K562 (cell line): ENCODE data around the gene CNOT4. TPM values are rescaled to one million over a fixed set of nuclear protein-coding genes. Genes with fewer than 3 reads are reported as not detected.
A peak's percentile ranks its signal among the peaks of the same experiment; 100 is the strongest.

ENCODE experiments used
- ATF7 ChIP-seq: fragments of 450-650 bp; IDR thresholded peaks from 2 replicates; pipeline ENCODE4 v1.7.1; 2014; ENCODE audit warnings: mild to moderate bottlenecking, moderate library complexity
- ELF2 ChIP-seq: fragments of 250-450 bp; sonication (Bioruptor Pico); IDR thresholded peaks from 2 replicates; pipeline ENCODE4 v1.5.0; 2021; ENCODE audit warnings: mild to moderate bottlenecking
- ELK3 ChIP-seq: fragments of 450-650 bp; formaldehyde crosslinking; IDR thresholded peaks from 2 replicates; pipeline ENCODE4 v1.4.0; 2020; ENCODE audit warnings: mild to moderate bottlenecking
- FOXA1 ChIP-seq: fragments of 450-650 bp; IDR thresholded peaks from 2 replicates; pipeline ENCODE4 v1.6.1; 2016; ENCODE audit warnings: mild to moderate bottlenecking, borderline replicate concordance
- FOXK1 ChIP-seq: sonication (generic); formaldehyde crosslinking; IDR thresholded peaks from 2 replicates; pipeline ENCODE4 v1.8.0; 2022; ENCODE audit warnings: missing genetic modification reagents, mild to moderate bottlenecking, borderline replicate concordance
- HMGN3 ChIP-seq: IDR thresholded peaks from 2 replicates; pipeline ENCODE4 v1.6.1; 2011; ENCODE audit warnings: borderline replicate concordance, low read depth, mild to moderate bottlenecking, mixed read lengths, low read length; ENCODE audit not compliant: insufficient read length; ENCODE audit errors: extremely low read depth
- MYBL2 ChIP-seq, 2 experiments: fragments of 450-650 bp in 1 of 2; sonication (generic) in 1 of 2; formaldehyde crosslinking in 1 of 2; IDR thresholded peaks; 2 replicates each; pipeline versions ENCODE4 v1.6.1 to v1.8.1; 2017 to 2022; ENCODE audit warnings: borderline replicate concordance in 1 of 2, inconsistent platforms in 1 of 2, low read depth in 1 of 2, mild to moderate bottlenecking in 1 of 2, missing genetic modification reagents in 1 of 2, moderate library complexity in 1 of 2
- NCOA6 ChIP-seq: fragments of 450-650 bp; IDR thresholded peaks from 2 replicates; pipeline ENCODE4 v1.6.1; 2017; ENCODE audit warnings: mild to moderate bottlenecking
- NFATC3 ChIP-seq: fragments of 450-650 bp; IDR thresholded peaks from 2 replicates; pipeline ENCODE4 v1.6.1; 2017; ENCODE audit warnings: mild to moderate bottlenecking
- PRDM10 ChIP-seq: fragments of 450-650 bp; IDR thresholded peaks from 2 replicates; pipeline ENCODE4 v1.6.1; 2018; ENCODE audit not compliant: partially characterized antibody
- RBM17 ChIP-seq: fragments of 200-400 bp; formaldehyde crosslinking; IDR thresholded peaks from 2 replicates; pipeline ENCODE4 v1.6.1; 2017; ENCODE audit warnings: low read depth, mild to moderate bottlenecking, low read length, borderline replicate concordance
- SRF ChIP-seq, 2 experiments: fragments of 250-450, 450-650 bp in 1 of 2; sonication (Bioruptor Pico) in 1 of 2; sonication (generic) in 1 of 2; formaldehyde crosslinking; IDR thresholded peaks; 2 replicates each; pipeline versions ENCODE4 v1.5.0 to v1.5.1; 2020 to 2022; ENCODE audit warnings: mild to moderate bottlenecking in 1 of 2, missing genetic modification reagents in 1 of 2
- TAF7 ChIP-seq: fragments of 450-650 bp; IDR thresholded peaks from 2 replicates; pipeline ENCODE4 v1.6.1; 2016; ENCODE audit warnings: missing genetic modification characterization, missing compliant biosample characterization
- ZBTB1 ChIP-seq: sonication (generic); formaldehyde crosslinking; IDR thresholded peaks from 2 replicates; pipeline ENCODE4 v1.8.1; 2023; ENCODE audit warnings: missing genetic modification reagents, low read depth, mild to moderate bottlenecking, borderline replicate concordance
- ZBTB8A ChIP-seq: fragments of 450-650 bp; IDR thresholded peaks from 2 replicates; pipeline ENCODE4 v1.6.1; 2018; ENCODE audit warnings: mild to moderate bottlenecking, moderate library complexity; ENCODE audit not compliant: partially characterized antibody
- ZFP1 ChIP-seq: fragments of 450-650 bp; formaldehyde crosslinking; IDR thresholded peaks from 2 replicates; pipeline ENCODE4 v1.4.0; 2020; ENCODE audit warnings: mild to moderate bottlenecking, mixed read lengths
- ZNF224 ChIP-seq: sonication (generic); formaldehyde crosslinking; IDR thresholded peaks from 2 replicates; pipeline ENCODE4 v1.8.0; 2022; ENCODE audit warnings: mild to moderate bottlenecking, missing genetic modification reagents
- ZNF592 ChIP-seq: fragments of 450-650 bp; IDR thresholded peaks from 2 replicates; pipeline ENCODE4 v1.6.1; 2017; ENCODE audit warnings: antibody characterized with exemption, mild to moderate bottlenecking
- polyA plus RNA-seq, 8 experiments: library from polyadenylated mRNA; depleted of rRNA in 4 of 8; stranded (reverse) in 5 of 8; unstranded in 3 of 8; fragments of >200 nt; fragmentation: Nextera tagmentation in 2 of 8; fragmentation: Illumina TruSeq in 1 of 8; extraction: Ambion mirVana in 2 of 8; extraction: Trizol in 1 of 8; gene quantifications; 2 replicates each; pipeline versions ENCODE4 v1.2.1 to v1.2.3, GENCODE V29; 2011 to 2014; ENCODE audit warnings: inconsistent platforms in 1 of 8, missing spikeins in 1 of 8
- total RNA-seq, 7 experiments: library from RNA; depleted of rRNA in 6 of 7; stranded (reverse); fragments of >200 nt in 6 of 7; fragmentation: Illumina TruSeq in 2 of 7; extraction: Trizol in 2 of 7; gene quantifications; 2 replicates each; pipeline versions ENCODE4 v1.2.1 to v1.2.3, GENCODE V29; 2011 to 2021; ENCODE audit warnings: low replicate concordance in 1 of 7

CNOT4 gene
- total and polyA plus RNA-seq, 9 of the 15 experiments (the other 6 are each of a cell fraction or from before 2014, with no cell fraction given), result 8.6 to 24.1 (median 15.4) TPM

GRCh38 chr7:135509839-135510591 lies at the start of gene CNOT4 (continued):
- TF ChIP-seq ZNF592 (peak; percentile 75; the same call in 1 of the 2 replicates), HMGN3 (peak; percentile 42), SRF (CRISPR knock-in tag; IDR thresholded peaks at IDR 0.05) (peak in 1 of 2 experiments; percentile 78; a peak in 2 of 4 replicates), ELK3 (CRISPR knock-in tag) (no peak), ZBTB8A (no peak), RBM17 (no peak), FOXA1 (no peak), ZBTB1 (peak; percentile 88; the same call in 1 of the 2 replicates), FOXK1 (CRISPR knock-in tag) (no peak; the same call in 1 of the 2 replicates), MYBL2 (IDR thresholded peaks at IDR 0.05; ENCODE audit: low read depth) (no peak), MYBL2 (CRISPR knock-in tag; IDR thresholded peaks at IDR 0.05; ENCODE audit: borderline replicate concordance) (no peak), ATF7 (peak; percentile 76), PRDM10 (peak; percentile 94), NCOA6 (no peak), ZNF224 (no peak), TAF7 (tag) (peak; percentile 95), ZFP1 (CRISPR knock-in tag) (0 out of 2 replicates have a peak, but pooled peaks have one; percentile 30), NFATC3 (peak; percentile 60; the same call in 1 of the 2 replicates), ELF2 (CRISPR knock-in tag) (0 out of 2 replicates have a peak, but pooled peaks have one; percentile 14)
